Measurements from ENCODE around the gene CHSY1. TPM values are rescaled to one million over a fixed set of nuclear protein-coding genes. Genes with fewer than 3 reads are reported as not detected.

Gene CHSY1
- total and polyA plus RNA-seq, 2 of the 4 experiments (the other 2 are of a cell fraction): 40.9 to 53.2 TPM

- TF ChIP-seq USF2 (IDR thresholded peaks at IDR 0.05; ENCODE audit: low read depth, low read length) (peak; percentile 84), CEBPB (IDR thresholded peaks at IDR 0.05; ENCODE audit: low read depth, low read length) (peak; percentile 86), RFX5 (IDR thresholded peaks at IDR 0.05; ENCODE audit: low read depth, low read length) (no peak)
Observed at GRCh38 chr15:101188637-101189408, 63.0 kb downstream of the CHSY1 start (continued).
